ENCODE measurements around the gene CA9.
A peak's percentile ranks its signal among the peaks of the same experiment; 100 is the strongest.

GRCh38 chr9:35646533-35647265, 27.0 kb upstream of the CA9 start:
- TF ChIP-seq FOXK2 (IDR thresholded peaks at IDR 0.05), result no peak
- no peak for TF ChIP-seq FOXM1 (IDR thresholded peaks at IDR 0.05; ENCODE audit: borderline replicate concordance)
- TF ChIP-seq HDGF (IDR thresholded peaks at IDR 0.05; ENCODE audit: borderline replicate concordance), result no peak
- TF ChIP-seq LEF1 (IDR thresholded peaks at IDR 0.05; ENCODE audit: borderline replicate concordance), result no peak
- TF ChIP-seq BHLHE40 (IDR thresholded peaks at IDR 0.05; ENCODE audit: borderline replicate concordance), result no peak
- peak; percentile 59 for TF ChIP-seq L3MBTL2 (conservative IDR thresholded peaks at IDR 0.05)
